ENCODE results near the gene LMO4. TPM values are rescaled to one million over a fixed set of nuclear protein-coding genes. Genes with fewer than 3 reads are reported as not detected.

LMO4 gene
- total RNA-seq, 3 donors from 2014 or later = 19.0 to 51.2 (median 31.6) TPM

- DNase-seq = no peak
- no peak for ATAC-seq
- Histone ChIP-seq H3K36me3 (ENCODE audit: low read depth) (no peaks in the 10 kb centered on the region), H3K4me1 (ENCODE audit: low read depth) (no peaks in the 10 kb centered on the region), H3K9me3 (no peaks in the 10 kb centered on the region), H3K4me3 (no peak overlapping the region)
- no peak for TF ChIP-seq CTCF (IDR thresholded peaks at IDR 0.05)
- intact Hi-C loops (cut with DNase I, micrococcal nuclease) = no loop called here
These were observed 41.9 kb downstream of the LMO4 start for GRCh38 chr1:87370544-87370943.

GRCh38 chr1:87379306-87379705, 50.6 kb downstream of the LMO4 start:
- intact Hi-C loops (cut with DNase I, micrococcal nuclease) = no loop called here
- peaks cover 3% of the 10 kb centered on the region for H3K9me3 ChIP-seq
- no peak for ATAC-seq
- no peaks in the 10 kb centered on the region for H3K4me1 ChIP-seq (ENCODE audit: low read depth)
- no peak for TF ChIP-seq CTCF (IDR thresholded peaks at IDR 0.05)
- DNase-seq = no peak
- no peaks in the 10 kb centered on the region for H3K36me3 ChIP-seq (ENCODE audit: low read depth)
- H3K4me3 ChIP-seq = no peak overlapping the region

GRCh38 chr1:87386217-87386790, 57.6 kb downstream of the LMO4 start:
- ATAC-seq (peak; percentile 88), DNase-seq (no peak)
- H3K4me1 ChIP-seq (ENCODE audit: low read depth) = peaks cover 5% of the 10 kb centered on the region
- intact Hi-C loops (cut with DNase I, micrococcal nuclease) = no loop called here
- TF ChIP-seq CTCF (IDR thresholded peaks at IDR 0.05) = no peak
- no peaks in the 10 kb centered on the region for H3K36me3 ChIP-seq (ENCODE audit: low read depth)
- no peaks in the 10 kb centered on the region for H3K9me3 ChIP-seq
- no peak overlapping the region for H3K4me3 ChIP-seq

- no peak for DNase-seq
- ATAC-seq = no peak
- H3K36me3 ChIP-seq (ENCODE audit: low read depth) = no peaks in the 10 kb centered on the region
- H3K4me1 ChIP-seq (ENCODE audit: low read depth) = peaks cover 5% of the 10 kb centered on the region
- no peak for TF ChIP-seq CTCF (IDR thresholded peaks at IDR 0.05)
- H3K9me3 ChIP-seq = no peaks in the 10 kb centered on the region
- intact Hi-C loops (cut with DNase I, micrococcal nuclease) = no loop called here
- H3K4me3 ChIP-seq = no peak overlapping the region
These were observed 59.7 kb downstream of the LMO4 start for GRCh38 chr1:87388411-87388810.

GRCh38 chr1:87389011-87389410, 60.3 kb downstream of the LMO4 start:
- intact Hi-C loops (cut with DNase I, micrococcal nuclease) = no loop called here
- Histone ChIP-seq H3K9me3 (no peaks in the 10 kb centered on the region), H3K4me1 (ENCODE audit: low read depth) (peaks cover 5% of the 10 kb centered on the region), H3K4me3 (no peak overlapping the region), H3K36me3 (ENCODE audit: low read depth) (no peaks in the 10 kb centered on the region)
- DNase-seq (no peak), ATAC-seq (no peak)
- TF ChIP-seq CTCF (IDR thresholded peaks at IDR 0.05) = no peak

GRCh38 chr1:87389546-87389945, 60.9 kb downstream of the LMO4 start:
- no peak for ATAC-seq
- no peak for TF ChIP-seq CTCF (IDR thresholded peaks at IDR 0.05)
- intact Hi-C loops (cut with DNase I, micrococcal nuclease) = no loop called here

More at GRCh38 chr1:87389546-87389945, 60.9 kb downstream of the LMO4 start:
- Histone ChIP-seq H3K4me3 (no peak overlapping the region), H3K36me3 (ENCODE audit: low read depth) (no peaks in the 10 kb centered on the region), H3K9me3 (no peaks in the 10 kb centered on the region), H3K4me1 (ENCODE audit: low read depth) (peaks cover 5% of the 10 kb centered on the region)
- no peak for DNase-seq

Data from mucosa of descending colon (tissue), 3 donors.